Skeletal muscle tissue (tissue), 4 donors: ENCODE results near the gene ERC2. TPM values are rescaled to one million over a fixed set of nuclear protein-coding genes. Genes with fewer than 3 reads are reported as not detected.

Experiments
- H3K27ac ChIP-seq: one replicate; pipeline ENCODE4 v1.7.0; 2013; ENCODE audit warnings: mild to moderate bottlenecking, low read depth, low read length, inconsistent platforms
- H3K27me3 ChIP-seq, 3 donors: one replicate each; pipeline ENCODE4 v1.7.0; 2013; ENCODE audit warnings: low read length in 3 of 3; ENCODE audit not compliant: control insufficient read depth in 3 of 3, insufficient read depth in 3 of 3
- H3K36me3 ChIP-seq, 3 donors: one replicate each; pipeline ENCODE4 v1.7.0; 2013; ENCODE audit warnings: low read length in 3 of 3; ENCODE audit not compliant: control insufficient read depth in 3 of 3, insufficient read depth in 3 of 3
- H3K4me1 ChIP-seq, 3 donors: one replicate each; pipeline ENCODE4 v1.7.0; 2013; ENCODE audit warnings: low read length in 3 of 3, mild to moderate bottlenecking in 3 of 3; ENCODE audit not compliant: control insufficient read depth in 3 of 3, insufficient read depth in 3 of 3
- H3K4me3 ChIP-seq, 3 donors: one replicate each; pipeline ENCODE4 v1.7.0; 2013; ENCODE audit warnings: low read length in 3 of 3
- H3K9ac ChIP-seq, 3 donors: one replicate each; pipeline ENCODE4 v1.7.0; 2013; ENCODE audit warnings: low read length in 3 of 3, mild to moderate bottlenecking in 3 of 3, moderate library complexity in 2 of 3, low read depth in 1 of 3
- H3K9me3 ChIP-seq, 3 donors: one replicate each; pipeline ENCODE4 v1.7.0; 2013; ENCODE audit warnings: low read length in 3 of 3; ENCODE audit not compliant: control insufficient read depth in 3 of 3
- total RNA-seq: library from RNA; depleted of rRNA; stranded (reverse); fragments of >200 nt; gene quantifications from one replicate; pipeline ENCODE4 v1.2.3, GENCODE V29; 2014
- donor health status: Osteomylitis.

ERC2 gene
- total RNA-seq, 1 donor from 2014 or later: 1.0 TPM

DNA sequence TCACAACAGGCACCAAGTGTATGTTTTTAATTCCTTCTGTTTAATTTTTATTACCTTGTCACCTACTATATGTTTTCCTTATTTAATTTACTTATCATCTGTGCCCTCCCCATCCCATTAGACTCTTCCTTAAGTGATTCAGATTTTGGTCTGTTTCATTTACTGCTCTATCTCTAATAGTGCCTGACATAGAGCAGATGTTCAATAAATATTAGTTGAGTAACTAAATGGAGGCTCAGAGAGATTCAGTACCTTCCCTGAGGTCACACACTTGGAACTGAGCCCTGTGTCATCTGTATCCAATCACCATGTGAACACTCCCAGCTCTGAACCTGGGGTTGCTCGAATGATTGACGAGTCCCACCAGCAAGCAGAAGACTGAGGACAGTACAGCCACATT lies 663.1 kb downstream of the ERC2 start:
- Histone ChIP-seq H3K27ac (no peak overlapping the region), H3K4me1 (no peaks in the 10 kb centered on the region)

GRCh38 chr3:55804170-55805095 lies 663.8 kb downstream of the ERC2 start:
- H3K9me3 ChIP-seq: no peaks in the 10 kb centered on the region
- no peak overlapping the region for H3K9ac ChIP-seq
- H3K4me3 ChIP-seq: no peak overlapping the region
- H3K4me1 ChIP-seq: no peaks in the 10 kb centered on the region
- H3K27me3 ChIP-seq: no peaks in the 10 kb centered on the region
- H3K36me3 ChIP-seq: no peaks in the 10 kb centered on the region
- no peak overlapping the region for H3K27ac ChIP-seq

More for the DNA sequence above, 663.1 kb downstream of the ERC2 start:
- no peaks in the 10 kb centered on the region for H3K36me3 ChIP-seq
- no peak overlapping the region for H3K4me3 ChIP-seq
- no peaks in the 10 kb centered on the region for H3K9me3 ChIP-seq
- no peak overlapping the region for H3K9ac ChIP-seq
- H3K27me3 ChIP-seq: no peaks in the 10 kb centered on the region

DNA sequence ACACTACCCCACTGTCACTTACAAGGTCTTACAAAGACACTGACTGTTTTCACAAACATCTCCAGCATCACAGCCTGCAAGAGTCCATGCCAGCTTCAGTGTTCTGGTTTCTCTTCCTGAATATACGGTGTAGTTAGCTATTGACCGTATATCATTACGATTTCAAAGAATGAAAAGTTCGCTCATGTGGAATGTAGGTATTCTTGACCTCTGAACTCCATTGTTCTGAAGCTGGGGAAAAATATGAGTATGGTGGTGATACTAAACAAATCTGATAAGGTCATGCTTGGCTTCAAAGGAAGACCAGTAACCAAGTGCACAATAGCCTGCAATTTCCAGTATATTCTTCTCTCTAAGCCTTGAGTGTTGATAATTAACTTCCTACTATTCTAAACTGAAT lies 665.5 kb downstream of the ERC2 start:
- no peaks in the 10 kb centered on the region for H3K4me1 ChIP-seq
- H3K9ac ChIP-seq: no peak overlapping the region
- no peaks in the 10 kb centered on the region for H3K27me3 ChIP-seq
- no peaks in the 10 kb centered on the region for H3K9me3 ChIP-seq
- no peaks in the 10 kb centered on the region for H3K36me3 ChIP-seq
- H3K4me3 ChIP-seq: no peak overlapping the region
- no peak overlapping the region for H3K27ac ChIP-seq

DNA sequence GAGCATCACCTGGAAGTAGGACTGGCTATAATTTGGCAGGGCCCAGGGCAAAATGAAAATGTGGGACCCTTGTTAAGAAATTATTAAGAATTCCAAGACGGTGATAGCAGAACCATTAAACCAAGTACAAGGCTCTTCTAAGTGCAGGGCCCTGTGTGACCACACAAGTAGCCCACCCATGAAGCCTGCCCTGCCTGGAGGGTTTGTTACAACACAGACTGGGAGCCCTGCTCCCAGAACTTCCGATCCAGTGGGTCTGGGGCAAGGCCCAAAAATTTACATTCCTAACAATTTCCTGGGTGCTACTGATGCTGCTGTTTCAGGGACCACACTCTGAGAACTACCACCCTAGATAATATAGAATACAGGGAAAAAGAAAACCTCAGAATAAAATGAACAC lies 666.6 kb downstream of the ERC2 start:
- Histone ChIP-seq H3K9ac (no peak overlapping the region), H3K4me3 (no peak overlapping the region), H3K36me3 (no peaks in the 10 kb centered on the region), H3K4me1 (no peaks in the 10 kb centered on the region), H3K27me3 (no peaks in the 10 kb centered on the region), H3K27ac (no peak overlapping the region), H3K9me3 (no peaks in the 10 kb centered on the region)

DNA sequence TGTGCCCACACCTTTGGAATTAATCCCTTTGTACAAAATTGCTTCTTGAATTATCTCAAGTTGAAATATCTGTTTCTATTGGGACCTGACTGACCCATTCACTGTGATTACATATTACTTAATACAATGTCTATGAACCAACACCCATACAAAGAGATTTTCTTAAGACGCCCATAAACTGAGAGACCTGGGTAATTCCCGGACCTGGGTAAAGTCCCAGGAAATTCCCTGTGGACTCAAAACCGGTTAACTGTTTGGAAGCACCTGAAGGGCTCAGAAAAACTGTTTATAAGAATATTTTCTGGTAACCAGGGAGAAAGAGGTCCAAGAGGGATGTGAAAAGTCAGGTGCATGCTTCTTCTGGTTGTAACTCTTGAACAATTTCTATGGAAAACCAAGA lies 667.2 kb downstream of the ERC2 start:
- Histone ChIP-seq H3K36me3 (no peaks in the 10 kb centered on the region), H3K27ac (no peak overlapping the region), H3K9me3 (no peaks in the 10 kb centered on the region), H3K27me3 (peaks cover 0 to under 1% (median 0%) of the 10 kb centered on the region in 3 donors), H3K4me3 (no peak overlapping the region), H3K4me1 (no peaks in the 10 kb centered on the region), H3K9ac (no peak overlapping the region)

DNA sequence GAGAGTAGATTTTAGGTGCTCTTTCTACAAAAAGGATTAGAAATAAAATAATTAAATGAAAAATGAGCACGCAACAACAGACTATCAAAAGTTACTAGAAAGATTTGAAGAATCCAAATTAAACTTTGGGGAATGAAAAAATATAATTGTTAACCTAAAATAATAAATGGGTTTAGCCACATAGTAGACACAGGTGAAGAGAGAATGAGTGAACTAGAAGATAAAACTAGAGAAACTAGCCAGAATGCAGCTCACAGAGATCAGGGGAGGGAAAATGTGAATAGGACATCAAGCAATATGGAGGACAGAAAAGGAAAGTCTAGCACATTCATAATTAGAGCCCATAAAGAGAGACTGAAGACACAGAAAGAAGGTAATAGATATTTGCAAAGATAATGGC lies 670.5 kb downstream of the ERC2 start:
- peaks cover 0 to 2% (median 0%) of the 10 kb centered on the region in 3 donors for H3K27me3 ChIP-seq
- H3K9ac ChIP-seq: no peak overlapping the region
- no peaks in the 10 kb centered on the region for H3K36me3 ChIP-seq
- H3K9me3 ChIP-seq: no peaks in the 10 kb centered on the region
- no peaks in the 10 kb centered on the region for H3K4me1 ChIP-seq
- H3K4me3 ChIP-seq: no peak overlapping the region
- H3K27ac ChIP-seq: no peak overlapping the region

- Histone ChIP-seq H3K4me3 (no peak overlapping the region), H3K27ac (no peak overlapping the region), H3K27me3 (peaks cover 0 to 2% (median 0%) of the 10 kb centered on the region in 3 donors), H3K4me1 (no peaks in the 10 kb centered on the region), H3K36me3 (no peaks in the 10 kb centered on the region), H3K9ac (no peak overlapping the region), H3K9me3 (no peaks in the 10 kb centered on the region)
Measured at GRCh38 chr3:55797084-55797483, 671.2 kb downstream of the ERC2 start.

- H3K4me1 ChIP-seq: no peaks in the 10 kb centered on the region
- no peak overlapping the region for H3K27ac ChIP-seq
- no peak overlapping the region for H3K9ac ChIP-seq
- peaks cover 0 to 2% (median 0%) of the 10 kb centered on the region in 3 donors for H3K27me3 ChIP-seq
- H3K9me3 ChIP-seq: no peaks in the 10 kb centered on the region
- no peaks in the 10 kb centered on the region for H3K36me3 ChIP-seq
- H3K4me3 ChIP-seq: no peak overlapping the region
Measured at GRCh38 chr3:55796533-55796932, 671.7 kb downstream of the ERC2 start.

GRCh38 chr3:55795746-55796145 lies 672.5 kb downstream of the ERC2 start:
- H3K27ac ChIP-seq: no peak overlapping the region

GRCh38 chr3:55795296-55795695 lies 673.0 kb downstream of the ERC2 start:
- H3K9ac ChIP-seq: no peak overlapping the region
- peaks cover 0 to 2% (median 0%) of the 10 kb centered on the region in 3 donors for H3K27me3 ChIP-seq
- no peaks in the 10 kb centered on the region for H3K9me3 ChIP-seq
- H3K4me1 ChIP-seq: no peaks in the 10 kb centered on the region
- H3K27ac ChIP-seq: no peak overlapping the region
- H3K4me3 ChIP-seq: no peak overlapping the region
- H3K36me3 ChIP-seq: no peaks in the 10 kb centered on the region

More at GRCh38 chr3:55795746-55796145, 672.5 kb downstream of the ERC2 start:
- Histone ChIP-seq H3K4me3 (no peak overlapping the region), H3K4me1 (no peaks in the 10 kb centered on the region), H3K36me3 (no peaks in the 10 kb centered on the region), H3K9me3 (no peaks in the 10 kb centered on the region), H3K9ac (no peak overlapping the region), H3K27me3 (peaks cover 0 to 2% (median 0%) of the 10 kb centered on the region in 3 donors)
